HG03175 (cell line): ENCODE data around the gene CSGALNACT2.
"Not testable (repeated sequence)": the region's sequence is repeated elsewhere in the genome, so short reads cannot be mapped to it uniquely, and the experiment has no call there.

ENCODE experiments used
- ATAC-seq: cut with Tn5 transposase; IDR thresholded peaks from one replicate; pipeline ENCODE4 v1.9.1; 2021; ENCODE audit warnings: mild to moderate bottlenecking, moderate library complexity; ENCODE audit not compliant: unreplicated experiment

The CSGALNACT2 gene

DNA sequence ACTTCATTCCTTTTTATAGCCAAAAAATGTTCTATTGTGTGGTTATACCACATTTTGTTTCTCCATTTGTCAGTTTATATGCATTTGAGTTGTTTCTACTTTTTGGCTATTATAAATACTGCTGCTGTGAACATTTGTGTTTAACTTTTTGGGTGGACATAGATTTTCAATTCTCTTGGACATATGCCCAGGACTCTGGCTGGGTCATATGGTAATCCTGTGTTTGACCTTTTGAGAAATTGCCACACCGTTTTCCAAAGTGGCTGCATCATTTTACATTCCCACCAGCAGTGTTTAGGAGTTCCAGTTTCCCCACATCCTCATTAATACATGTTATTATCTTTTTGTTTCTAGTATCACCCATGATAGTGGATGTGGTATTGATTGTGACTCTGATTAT, 39.4 kb downstream of the CSGALNACT2 start:
- ATAC-seq: no peak

DNA sequence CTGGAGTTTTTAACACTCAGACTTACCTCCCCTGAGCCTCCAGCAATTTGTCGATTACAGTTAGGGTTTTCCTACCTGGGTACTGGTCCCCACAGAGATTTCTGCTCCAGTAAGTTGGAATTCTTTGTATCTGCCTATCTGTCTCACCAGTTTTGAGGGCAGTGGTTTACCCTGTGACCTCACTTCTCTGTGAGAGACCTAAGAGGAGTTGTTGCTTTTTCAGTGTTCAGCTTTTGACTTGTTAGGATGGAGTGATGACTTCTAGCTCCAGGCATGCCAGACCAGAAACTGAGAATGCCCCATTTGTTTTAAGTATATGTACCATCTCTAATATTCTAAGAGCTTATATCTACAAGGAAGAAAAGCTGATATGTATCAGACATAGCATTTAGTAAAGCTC, 42.9 kb downstream of the CSGALNACT2 start:
- no peak for ATAC-seq

DNA sequence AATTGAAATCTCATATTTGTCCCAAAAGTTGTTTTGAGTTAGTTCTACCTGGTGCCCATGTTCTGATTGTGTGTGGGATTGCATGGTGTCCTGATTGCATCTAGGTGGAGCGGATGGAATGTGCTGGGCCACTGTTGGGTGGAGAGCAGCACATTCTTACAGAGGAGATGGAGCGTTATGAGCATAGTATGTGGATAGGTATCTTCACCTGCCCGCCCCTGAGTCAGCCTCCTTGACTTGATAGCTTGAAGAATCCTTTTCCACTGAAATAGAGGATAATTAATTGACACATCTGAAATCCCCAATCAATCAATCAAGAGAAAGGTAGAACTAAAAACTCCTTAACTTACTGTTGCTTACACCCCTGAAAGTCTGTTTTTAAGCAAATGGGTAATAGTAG, 45.5 kb downstream of the CSGALNACT2 start:
- ATAC-seq: not testable (repeated sequence)

DNA sequence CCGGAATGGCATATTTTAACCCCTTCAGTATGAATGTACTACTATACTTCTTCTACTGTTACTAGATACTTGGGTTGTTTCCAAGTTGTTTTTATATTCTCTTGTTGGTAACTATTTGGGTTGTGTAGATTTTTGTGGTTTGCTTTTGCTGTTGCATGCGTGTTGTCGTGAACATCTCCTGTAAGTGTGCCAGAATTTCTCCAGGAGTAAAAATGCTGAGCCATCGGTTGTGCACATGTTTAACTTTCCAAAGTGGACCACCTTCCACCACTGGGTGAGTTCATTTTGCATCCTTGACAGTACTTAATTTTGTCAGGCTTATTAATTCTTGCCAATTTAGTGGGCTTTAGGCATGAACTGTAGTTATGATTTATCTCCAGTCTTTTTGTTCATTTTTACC, 47.9 kb downstream of the CSGALNACT2 start:
- ATAC-seq: no peak

DNA sequence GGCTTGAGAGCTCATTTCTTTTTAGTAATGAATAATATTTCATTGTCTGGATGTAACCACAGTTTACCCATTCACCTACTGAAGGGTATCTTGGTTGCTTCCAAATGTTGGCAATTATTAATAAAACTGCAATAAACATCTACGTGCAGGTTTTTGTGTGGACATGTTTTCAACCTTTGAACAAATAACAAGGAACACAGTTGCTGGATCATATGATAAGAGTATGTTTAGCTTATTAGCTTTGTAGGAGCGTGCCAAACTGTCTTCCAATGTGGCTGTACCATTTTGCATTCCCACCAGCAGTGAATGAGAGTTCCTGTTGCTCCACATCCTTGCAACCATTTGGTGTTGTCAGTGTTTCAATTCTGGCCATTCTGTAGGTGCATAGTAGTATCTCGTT, 49.0 kb downstream of the CSGALNACT2 start:
- no peak for ATAC-seq

DNA sequence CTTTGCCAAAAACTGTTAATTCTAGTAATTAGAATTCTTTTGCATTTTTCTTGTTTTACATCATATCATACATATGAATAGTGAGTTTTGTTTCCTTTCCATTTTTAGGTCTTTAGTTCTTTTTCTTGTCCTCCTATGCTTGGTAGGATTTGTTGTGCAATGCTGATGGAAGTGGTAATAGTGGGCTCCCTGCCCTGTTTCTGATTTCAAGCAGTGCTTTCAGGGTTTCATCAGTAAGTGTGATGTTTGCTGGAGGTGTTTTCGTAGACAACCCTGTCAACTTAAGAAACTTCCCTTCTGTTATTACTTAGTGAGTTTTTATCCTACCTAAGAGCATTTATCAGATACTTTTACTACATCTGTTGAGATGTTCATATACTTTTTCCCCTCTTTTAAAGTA, 50.5 kb downstream of the CSGALNACT2 start:
- no peak for ATAC-seq

- no peak for ATAC-seq
Measured at GRCh38 chr10:43190289-43190688, 52.0 kb downstream of the CSGALNACT2 start.

DNA sequence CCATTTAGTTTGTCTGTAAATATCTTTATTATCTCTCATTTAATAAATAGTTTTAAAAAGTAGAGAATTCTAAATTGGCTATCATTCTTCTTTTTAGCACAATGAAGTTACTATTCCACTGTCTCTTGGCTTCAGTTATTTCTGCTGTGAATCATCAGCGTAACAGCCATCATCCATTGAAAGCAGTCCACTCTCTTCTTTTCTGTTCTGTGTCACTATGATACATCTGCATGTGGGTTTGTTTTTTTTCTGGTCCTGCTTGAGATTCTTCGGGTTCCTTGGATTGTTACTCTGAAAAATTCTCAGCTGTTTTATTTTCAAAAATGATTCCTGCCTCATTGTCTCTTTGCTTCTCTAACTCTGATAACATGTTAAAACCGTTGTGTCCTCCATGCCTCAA, 52.5 kb downstream of the CSGALNACT2 start:
- ATAC-seq: no peak

- no peak for ATAC-seq
Measured at GRCh38 chr10:43192884-43193283, 54.6 kb downstream of the CSGALNACT2 start.

DNA sequence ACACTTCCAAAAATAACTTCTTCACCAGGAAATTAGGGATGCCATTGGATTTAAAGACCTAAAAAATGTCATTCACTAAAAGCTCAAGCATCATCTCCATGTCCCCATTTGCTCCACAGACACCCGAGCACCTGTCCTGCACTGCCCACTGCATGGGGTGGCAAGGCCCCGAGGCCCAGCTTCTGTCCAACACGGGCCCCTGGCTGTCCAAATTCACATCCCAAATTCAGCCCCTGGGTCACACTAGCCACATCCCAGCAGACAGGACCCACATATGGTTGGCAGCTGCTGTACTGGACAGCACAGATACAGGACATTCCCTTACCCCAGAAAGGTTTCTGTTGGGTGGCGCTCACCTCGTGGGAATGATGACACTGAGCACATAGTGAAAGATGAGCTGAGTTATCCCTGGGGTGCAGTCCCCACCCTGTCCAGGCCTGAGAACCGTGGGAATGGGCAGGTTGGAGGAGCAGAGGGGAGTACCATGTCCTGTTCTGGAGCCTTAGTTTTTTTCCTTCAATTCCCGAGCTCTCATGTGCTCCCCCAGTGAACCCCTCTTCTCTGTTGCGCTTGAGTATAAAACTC, 55.3 kb downstream of the CSGALNACT2 start:
- no peak for ATAC-seq

GRCh38 chr10:43194266-43194665, 56.0 kb downstream of the CSGALNACT2 start:
- no peak for ATAC-seq

GRCh38 chr10:43194859-43195258, 56.6 kb downstream of the CSGALNACT2 start:
- no peak for ATAC-seq

- ATAC-seq: no peak
Measured at GRCh38 chr10:43195557-43195956, 57.3 kb downstream of the CSGALNACT2 start.

DNA sequence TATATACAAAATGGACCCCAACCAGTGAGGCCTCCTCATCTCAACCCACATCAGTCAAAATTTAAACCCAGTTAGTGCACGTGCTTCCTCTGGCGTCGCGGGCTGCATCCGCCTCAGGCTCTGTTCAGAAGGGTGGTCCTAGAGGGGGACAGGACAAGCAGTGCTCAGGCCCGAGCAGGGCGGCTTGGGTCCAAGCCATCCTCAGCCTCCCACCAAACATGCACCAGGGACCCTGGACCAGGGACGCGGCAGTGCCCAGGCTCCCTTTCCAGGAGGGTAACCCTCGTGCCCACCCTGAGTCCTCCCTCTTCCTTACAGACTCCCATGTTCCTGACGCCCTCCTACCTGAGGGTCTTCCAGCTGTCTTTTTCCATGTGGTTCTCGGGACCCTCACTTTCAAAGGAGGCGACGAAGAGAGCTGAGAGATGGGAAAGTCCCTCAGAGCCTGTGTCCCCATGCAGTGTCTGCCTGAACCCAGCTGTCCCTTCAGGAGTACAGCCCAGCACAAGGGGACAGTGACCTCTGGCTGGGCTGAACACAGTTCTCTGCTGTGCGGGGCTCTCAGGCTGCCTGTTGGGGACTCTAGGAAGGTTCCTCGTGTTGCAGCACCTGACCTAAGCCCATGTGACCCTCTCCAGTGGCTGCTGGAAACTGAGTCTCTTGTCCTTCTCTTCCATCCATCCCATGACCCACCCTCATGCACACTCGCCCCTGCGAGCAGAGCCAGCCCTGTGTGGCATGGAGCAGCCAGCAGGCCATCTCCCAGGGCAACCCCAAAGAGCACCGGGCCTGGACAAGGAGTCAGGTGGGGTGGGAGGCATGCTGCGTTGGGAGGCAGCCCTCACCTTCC, 58.1 kb downstream of the CSGALNACT2 start:
- no peak for ATAC-seq

GRCh38 chr10:43196981-43197833, 59.0 kb downstream of the CSGALNACT2 start:
- ATAC-seq: no peak

- ATAC-seq: no peak
Measured at GRCh38 chr10:43197834-43198681, 59.8 kb downstream of the CSGALNACT2 start.

DNA sequence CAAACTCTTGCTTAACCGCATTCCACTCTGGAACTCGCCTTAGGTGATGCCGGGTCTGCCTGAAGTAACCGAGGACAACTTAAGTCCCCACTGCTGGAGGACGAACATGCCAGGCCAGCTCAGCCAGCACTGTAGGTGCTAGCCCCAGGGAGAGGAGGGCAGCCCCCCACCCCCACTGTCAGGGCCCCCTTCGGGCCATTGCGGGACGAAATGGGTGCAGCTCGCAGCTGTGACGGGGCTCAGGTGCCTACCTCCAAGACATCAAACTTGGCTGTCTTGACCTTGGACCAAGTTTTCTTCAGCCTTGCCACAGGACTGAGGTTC, 60.4 kb downstream of the CSGALNACT2 start:
- no peak for ATAC-seq

- no peak for ATAC-seq
Measured at GRCh38 chr10:43199088-43199683, 60.9 kb downstream of the CSGALNACT2 start.

DNA sequence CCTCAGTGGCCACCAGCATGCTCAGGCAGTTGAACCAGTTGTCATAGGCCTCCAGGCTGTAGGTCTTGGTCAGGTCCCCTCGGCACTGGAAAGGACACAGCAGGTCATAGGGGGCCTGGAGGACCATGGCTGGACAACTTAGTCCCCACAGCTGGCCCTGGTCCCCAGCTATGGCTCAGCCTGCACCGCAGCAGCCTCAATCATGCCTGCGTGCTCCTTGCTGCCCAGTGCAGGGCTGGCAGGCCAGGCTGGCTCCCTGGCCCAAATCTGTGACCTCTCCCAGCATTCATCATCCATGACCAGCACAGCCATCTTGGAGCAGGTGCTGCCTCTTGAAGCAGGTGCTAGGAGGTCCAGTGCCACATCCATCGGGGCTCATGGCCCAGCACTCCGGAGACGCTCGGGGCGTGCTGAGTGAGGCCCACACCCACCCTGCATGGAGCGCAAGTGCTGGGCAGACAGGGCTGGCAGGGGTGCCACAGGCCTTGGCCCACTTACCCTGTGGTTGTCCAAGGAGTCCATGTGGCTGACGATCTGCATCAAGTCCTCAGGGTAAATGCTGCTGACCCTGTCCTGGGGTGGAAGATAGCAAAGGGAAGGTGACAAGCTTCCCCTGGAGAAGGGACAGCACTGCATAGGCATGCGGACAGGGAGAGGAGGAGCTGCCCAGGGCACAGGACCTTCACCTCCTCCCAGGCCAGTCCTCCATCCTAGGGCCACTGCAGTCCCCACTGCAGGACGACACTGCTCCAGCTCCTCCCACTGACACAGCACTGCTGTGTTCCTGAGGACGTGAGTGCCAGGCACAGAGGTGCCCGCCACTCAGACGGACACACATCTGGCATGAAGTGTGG, 61.7 kb downstream of the CSGALNACT2 start:
- no peak for ATAC-seq
